Loucy (cell line): ENCODE measurements around the gene DAPK1.

Experiments
- H2AFZ ChIP-seq: fragments of 200-600 bp; sonication (generic); 2 replicates; pipeline ENCODE4 v1.6.0; 2016; ENCODE audit warnings: antibody characterized with exemption, mild to moderate bottlenecking, low read length, moderate library complexity
- H3F3A ChIP-seq: fragments of 200-600 bp; 2 replicates; pipeline ENCODE4 v1.6.0; 2016; ENCODE audit warnings: antibody characterized with exemption, low read depth, mild to moderate bottlenecking
- H3K27me3 ChIP-seq: fragments of 200-600 bp; sonication (generic); 2 replicates; pipeline ENCODE4 v1.6.1; 2014; ENCODE audit warnings: low read length, mild to moderate bottlenecking; ENCODE audit not compliant: insufficient read depth, poor library complexity, severe bottlenecking
- H3K36me3 ChIP-seq: fragments of 200-600 bp; sonication (generic); 2 replicates; pipeline ENCODE4 v1.6.1; 2016; ENCODE audit warnings: low read length; ENCODE audit not compliant: insufficient read depth
- H3K4me1 ChIP-seq: fragments of 200-600 bp; sonication (generic); 2 replicates; pipeline ENCODE4 v1.5.1; 2014; ENCODE audit warnings: low read length, mild to moderate bottlenecking; ENCODE audit not compliant: insufficient read depth, poor library complexity, severe bottlenecking
- H3K4me2 ChIP-seq: fragments of 200-600 bp; sonication (generic); 2 replicates; pipeline ENCODE4 v1.6.0; 2014; ENCODE audit warnings: antibody characterized with exemption, low read length, low read depth, mild to moderate bottlenecking; ENCODE audit not compliant: poor library complexity, severe bottlenecking
- H3K4me3 ChIP-seq: fragments of 200-600 bp; sonication (generic); 2 replicates; pipeline ENCODE4 v1.5.1; 2014; ENCODE audit warnings: low read length, mild to moderate bottlenecking, mixed read lengths; ENCODE audit not compliant: poor library complexity, severe bottlenecking
- H3K79me2 ChIP-seq: fragments of 200-600 bp; sonication (generic); 2 replicates; pipeline ENCODE4 v1.6.1; 2014; ENCODE audit warnings: low read length; ENCODE audit not compliant: insufficient read depth
- H3K9ac ChIP-seq: fragments of 200-600 bp; sonication (generic); 2 replicates; pipeline ENCODE4 v1.6.0; 2014; ENCODE audit warnings: mild to moderate bottlenecking, low read depth, low read length, moderate library complexity; ENCODE audit not compliant: poor library complexity, severe bottlenecking
- H3K9me2 ChIP-seq: fragments of 200-600 bp; sonication (generic); replicated peaks from 2 replicates; pipeline ENCODE4 v1.6.1; 2016; ENCODE audit warnings: low read depth, low read length, mixed read lengths
- H3K9me3 ChIP-seq: fragments of 200-600 bp; sonication (generic); 2 replicates; pipeline ENCODE4 v1.6.1; 2014; ENCODE audit warnings: mild to moderate bottlenecking, antibody characterized with exemption, low read length, low read depth; ENCODE audit not compliant: insufficient read depth
- H4K20me1 ChIP-seq: fragments of 200-600 bp; sonication (generic); 2 replicates; pipeline ENCODE4 v1.6.0; 2014; ENCODE audit warnings: antibody characterized with exemption, low read length, mild to moderate bottlenecking; ENCODE audit not compliant: insufficient read depth, poor library complexity, severe bottlenecking
- EZH2phosphoT487 ChIP-seq: fragments of 200-600 bp; IDR thresholded peaks from 2 replicates; pipeline ENCODE4 v1.6.1; 2018; ENCODE audit warnings: antibody characterized with exemption, mild to moderate bottlenecking, moderate library complexity, borderline replicate concordance
- TF ChIP-seq, protein P1 (sequence below): fragments of 200-600 bp; sonication (generic); conservative IDR thresholded peaks from 2 replicates; pipeline ENCODE4 v1.5.1; 2014; ENCODE audit warnings: mild to moderate bottlenecking, antibody characterized with exemption, low read length

Gene DAPK1

DNA sequence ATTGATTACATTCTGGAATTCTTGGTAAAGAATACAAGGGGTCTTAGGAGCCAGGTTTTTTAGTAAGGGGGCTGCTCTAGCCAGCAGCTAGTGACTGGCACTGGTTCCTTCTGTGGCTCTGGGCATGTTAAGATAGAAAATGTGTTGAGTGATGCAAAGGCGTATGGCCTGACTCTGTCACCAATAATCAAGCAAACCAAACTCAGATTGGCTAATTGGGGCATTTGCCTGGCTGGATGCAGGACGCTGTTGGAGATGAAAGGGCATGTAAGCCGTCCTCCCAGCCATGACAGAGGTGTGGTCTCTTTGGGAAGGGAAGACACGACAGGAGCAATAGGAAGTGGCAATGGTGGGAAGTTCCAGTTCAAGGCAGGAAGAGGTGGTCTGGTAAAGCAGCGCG lies 140.6 kb downstream of the DAPK1 start:
- Histone ChIP-seq H3K9me3 (no peaks in the 10 kb centered on the region), H3K9ac (no peak overlapping the region)

DNA sequence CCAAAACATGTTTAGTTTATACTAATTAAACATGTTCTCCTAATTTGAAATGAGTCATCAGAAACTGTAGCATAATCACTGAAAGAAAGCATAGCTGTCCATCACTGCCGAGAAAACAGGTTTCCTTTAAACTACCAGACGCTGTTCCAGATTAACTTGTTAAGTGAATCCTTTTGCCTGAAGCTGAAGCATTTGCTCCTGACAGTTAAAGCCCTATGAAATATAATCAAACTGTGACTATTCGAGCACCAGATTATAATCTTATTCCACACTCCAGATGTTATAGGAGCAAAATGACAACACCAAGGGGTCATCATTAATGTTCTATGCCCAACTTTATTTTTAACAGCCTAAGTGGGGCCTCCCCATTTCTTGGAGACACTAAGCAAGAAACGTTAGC lies 142.3 kb downstream of the DAPK1 start:
- no peak overlapping the region for H2AFZ ChIP-seq
- H4K20me1 ChIP-seq, result no peaks in the 10 kb centered on the region
- H3K9ac ChIP-seq, result no peak overlapping the region
- H3K4me2 ChIP-seq, result no peak overlapping the region
- no peaks in the 10 kb centered on the region for H3K79me2 ChIP-seq
- H3K9me2 ChIP-seq, result no peaks in the 10 kb centered on the region
- peaks cover 7% of the 10 kb centered on the region; the same call in 1 of the 2 replicates for H3K36me3 ChIP-seq
- TF ChIP-seq, protein P1, sequence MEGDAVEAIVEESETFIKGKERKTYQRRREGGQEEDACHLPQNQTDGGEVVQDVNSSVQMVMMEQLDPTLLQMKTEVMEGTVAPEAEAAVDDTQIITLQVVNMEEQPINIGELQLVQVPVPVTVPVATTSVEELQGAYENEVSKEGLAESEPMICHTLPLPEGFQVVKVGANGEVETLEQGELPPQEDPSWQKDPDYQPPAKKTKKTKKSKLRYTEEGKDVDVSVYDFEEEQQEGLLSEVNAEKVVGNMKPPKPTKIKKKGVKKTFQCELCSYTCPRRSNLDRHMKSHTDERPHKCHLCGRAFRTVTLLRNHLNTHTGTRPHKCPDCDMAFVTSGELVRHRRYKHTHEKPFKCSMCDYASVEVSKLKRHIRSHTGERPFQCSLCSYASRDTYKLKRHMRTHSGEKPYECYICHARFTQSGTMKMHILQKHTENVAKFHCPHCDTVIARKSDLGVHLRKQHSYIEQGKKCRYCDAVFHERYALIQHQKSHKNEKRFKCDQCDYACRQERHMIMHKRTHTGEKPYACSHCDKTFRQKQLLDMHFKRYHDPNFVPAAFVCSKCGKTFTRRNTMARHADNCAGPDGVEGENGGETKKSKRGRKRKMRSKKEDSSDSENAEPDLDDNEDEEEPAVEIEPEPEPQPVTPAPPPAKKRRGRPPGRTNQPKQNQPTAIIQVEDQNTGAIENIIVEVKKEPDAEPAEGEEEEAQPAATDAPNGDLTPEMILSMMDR, result no peak
- no peak for TF ChIP-seq EZH2phosphoT487
- H3K4me1 ChIP-seq, result no peaks in the 10 kb centered on the region
- no peaks in the 10 kb centered on the region for H3K27me3 ChIP-seq
- no peak overlapping the region for H3K4me3 ChIP-seq
- no peaks in the 10 kb centered on the region for H3F3A ChIP-seq
- H3K9me3 ChIP-seq, result no peaks in the 10 kb centered on the region

More for the DNA sequence above, 140.6 kb downstream of the DAPK1 start:
- no peaks in the 10 kb centered on the region for H3K79me2 ChIP-seq
- TF ChIP-seq, protein P1, result no peak
- TF ChIP-seq EZH2phosphoT487, result no peak
- H3K4me1 ChIP-seq, result no peaks in the 10 kb centered on the region
- no peak overlapping the region for H2AFZ ChIP-seq
- H3K4me2 ChIP-seq, result no peak overlapping the region
- peaks cover 2% of the 10 kb centered on the region; the same call in 1 of the 2 replicates for H3K36me3 ChIP-seq
- H3K4me3 ChIP-seq, result no peak overlapping the region
- no peaks in the 10 kb centered on the region for H4K20me1 ChIP-seq
- H3K27me3 ChIP-seq, result no peaks in the 10 kb centered on the region
- H3K9me2 ChIP-seq, result no peaks in the 10 kb centered on the region
- no peaks in the 10 kb centered on the region for H3F3A ChIP-seq

DNA sequence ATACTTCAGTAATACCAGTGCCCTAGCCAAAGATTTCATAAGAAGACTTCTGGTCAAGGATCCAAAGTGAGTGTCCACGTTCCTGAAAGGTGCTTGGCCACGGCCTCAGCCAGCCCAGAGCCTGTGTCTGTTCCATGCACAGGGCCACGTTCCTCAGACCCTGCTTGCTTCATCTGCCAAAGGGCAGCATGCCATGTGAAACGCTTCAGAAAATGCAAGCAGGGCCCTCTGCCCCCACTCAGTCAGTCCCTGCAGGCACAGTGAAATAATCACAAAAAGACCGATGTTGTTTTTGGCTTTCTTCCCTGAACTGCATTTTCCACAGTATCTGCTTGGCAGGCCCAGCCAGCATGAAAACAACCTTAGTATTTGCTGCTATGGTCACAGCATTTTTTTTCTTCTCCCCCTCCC lies 142.7 kb downstream of the DAPK1 start:
- Histone ChIP-seq H3K9ac (no peak overlapping the region), H4K20me1 (no peaks in the 10 kb centered on the region), H3K79me2 (no peaks in the 10 kb centered on the region), H2AFZ (no peak overlapping the region), H3K36me3 (peaks cover 7% of the 10 kb centered on the region; the same call in 1 of the 2 replicates), H3F3A (no peaks in the 10 kb centered on the region), H3K9me2 (no peaks in the 10 kb centered on the region), H3K27me3 (no peaks in the 10 kb centered on the region), H3K4me2 (no peak overlapping the region), H3K9me3 (no peaks in the 10 kb centered on the region), H3K4me1 (no peaks in the 10 kb centered on the region), H3K4me3 (no peak overlapping the region)
- no peak for TF ChIP-seq EZH2phosphoT487
- TF ChIP-seq, protein P1, result no peak
